Activated CD8-positive, alpha-beta T cell treated with anti-CD3 and anti-CD28 coated beads, Interleukin-2, amount 10 ng/mL, durations not matched to agents 7 days and 5 days (primary cell): ENCODE results near the gene DNAJB4. TPM values are rescaled to one million over a fixed set of nuclear protein-coding genes. Genes with fewer than 3 reads are reported as not detected.
"Not testable (repeated sequence)": the region's sequence is repeated elsewhere in the genome, so short reads cannot be mapped to it uniquely, and the experiment has no call there.

Source experiments
- ATAC-seq: fragments of 150-1000 bp; cut with Tn5 transposase; one replicate; pipeline ENCODE4 v1.10.0; 2021; ENCODE audit warnings: moderate library complexity
- CTCF ChIA-PET: fragments of 350-600 bp; sonication (Branson Sonifier 250); formaldehyde crosslinking; loops from one replicate; lab custom pipeline; 2021; ENCODE audit warnings: antibody characterized with exemption; lab: Charles Lee
- POLR2A ChIA-PET: fragments of 350-600 bp; sonication (Branson Sonifier 250); formaldehyde crosslinking; loops from one replicate; lab custom pipeline; 2021; ENCODE audit warnings: antibody characterized with exemption; lab: Charles Lee
- DNase-seq: peaks from one replicate; pipeline ENCODE4 v3.0.0-alpha.2; 2020
- H3K27ac Mint-ChIP-seq: one replicate; pipeline ENCODE4 v1.8.0; 2021; ENCODE audit warnings: mild to moderate bottlenecking, mixed read lengths
- H3K27me3 Mint-ChIP-seq: one replicate; pipeline ENCODE4 v1.8.0; 2021; ENCODE audit warnings: low read depth, mixed read lengths
- H3K36me3 Mint-ChIP-seq: one replicate; pipeline ENCODE4 v1.8.0; 2021; ENCODE audit warnings: low read depth, mixed read lengths
- H3K4me1 Mint-ChIP-seq: one replicate; pipeline ENCODE4 v1.8.0; 2021; ENCODE audit warnings: low read depth, mixed read lengths
- H3K4me3 Mint-ChIP-seq: one replicate; pipeline ENCODE4 v1.8.0; 2021; ENCODE audit warnings: mild to moderate bottlenecking, mixed read lengths
- H3K9me3 Mint-ChIP-seq: one replicate; pipeline ENCODE4 v1.8.0; 2022; ENCODE audit warnings: mixed read lengths; ENCODE audit not compliant: insufficient read depth
- total RNA-seq, 2 experiments: library from RNA; stranded (reverse); gene quantifications; one replicate each; pipeline ENCODE4 v1.2.3, GENCODE V29; 2021

The DNAJB4 gene
- total RNA-seq, 2 experiments from 2014 or later: 9.4 to 10.5 TPM

GRCh38 chr1:78007677-78008341 lies 3.1 kb downstream of the DNAJB4 start:
- Mint-ChIP-seq H3K4me3 (no peak overlapping the region), H3K4me1 (peaks cover 34% of the 10 kb centered on the region), H3K27me3 (no peaks in the 10 kb centered on the region), H3K36me3 (peaks cover 2% of the 10 kb centered on the region), H3K27ac (no peak overlapping the region), H3K9me3 (no peaks in the 10 kb centered on the region)
- POLR2A ChIA-PET: interaction anchor here (1.8 kb wide), 1 partner anchor 30 kb away, joined by 9 read pairs; the partner anchor contains the start of gene FUBP1
- no peak for DNase-seq
- ATAC-seq: no peak
- CTCF ChIA-PET: interaction anchor here (5.4 kb wide), 1 partner anchor 107 kb away, joined by 30 read pairs; no protein-coding TSS in a partner anchor

- ChIA-PET CTCF (no interaction called here), POLR2A (no interaction called here)
- DNase-seq (no peak), ATAC-seq (no peak)
- no peak overlapping the region for H3K4me3 Mint-ChIP-seq
- peaks cover 7% of the 10 kb centered on the region for H3K36me3 Mint-ChIP-seq
- no peaks in the 10 kb centered on the region for H3K9me3 Mint-ChIP-seq
- peaks cover 25% of the 10 kb centered on the region for H3K4me1 Mint-ChIP-seq
- no peak overlapping the region for H3K27ac Mint-ChIP-seq
- H3K27me3 Mint-ChIP-seq: no peaks in the 10 kb centered on the region
Measured at GRCh38 chr1:78009276-78009675, 4.5 kb downstream of the DNAJB4 start.

GRCh38 chr1:78009836-78010235 lies 5.1 kb downstream of the DNAJB4 start:
- no peak for ATAC-seq
- Mint-ChIP-seq H3K4me3 (no peak overlapping the region), H3K9me3 (no peaks in the 10 kb centered on the region), H3K4me1 (peaks cover 24% of the 10 kb centered on the region), H3K36me3 (peaks cover 6% of the 10 kb centered on the region), H3K27me3 (no peaks in the 10 kb centered on the region), H3K27ac (no peak overlapping the region)
- DNase-seq: no peak
- ChIA-PET CTCF (no interaction called here), POLR2A (no interaction called here)

- Mint-ChIP-seq H3K27me3 (no peaks in the 10 kb centered on the region), H3K9me3 (no peaks in the 10 kb centered on the region), H3K4me1 (peaks cover 23% of the 10 kb centered on the region), H3K27ac (no peak overlapping the region), H3K36me3 (peaks cover 12% of the 10 kb centered on the region), H3K4me3 (no peak overlapping the region)
- DNase-seq: no peak
- CTCF ChIA-PET: no interaction called here
- no peak for ATAC-seq
- POLR2A ChIA-PET: no interaction called here
Measured at GRCh38 chr1:78011050-78011449, 6.3 kb downstream of the DNAJB4 start.

- Mint-ChIP-seq H3K36me3 (peaks cover 14% of the 10 kb centered on the region), H3K27me3 (no peaks in the 10 kb centered on the region), H3K9me3 (no peaks in the 10 kb centered on the region), H3K27ac (no peak overlapping the region), H3K4me3 (no peak overlapping the region), H3K4me1 (no peaks in the 10 kb centered on the region)
- ChIA-PET POLR2A (no interaction called here), CTCF (interaction anchor here (1.8 kb wide), 1 partner anchor 10 kb away, joined by 6 read pairs; the partner anchor contains the start of gene DNAJB4)
- ATAC-seq (peak; percentile 39), DNase-seq (no peak)
Measured at GRCh38 chr1:78015148-78015547, 10.4 kb downstream of the DNAJB4 start.

GRCh38 chr1:78019024-78019423 lies 14.3 kb downstream of the DNAJB4 start:
- DNase-seq: no peak
- H3K4me3 Mint-ChIP-seq: no peak overlapping the region
- H3K27me3 Mint-ChIP-seq: no peaks in the 10 kb centered on the region
- H3K27ac Mint-ChIP-seq: no peak overlapping the region
- H3K4me1 Mint-ChIP-seq: no peaks in the 10 kb centered on the region
- peaks cover 9% of the 10 kb centered on the region for H3K36me3 Mint-ChIP-seq
- CTCF ChIA-PET: interaction anchor here (1.3 kb wide), 1 partner anchor 15 kb away, joined by 4 read pairs; the partner anchor contains the start of gene DNAJB4
- POLR2A ChIA-PET: interaction anchor here (1.1 kb wide), 1 partner anchor 15 kb away, joined by 4 read pairs; no protein-coding TSS in a partner anchor
- H3K9me3 Mint-ChIP-seq: no peaks in the 10 kb centered on the region
- ATAC-seq: no peak

GRCh38 chr1:78021134-78021533 lies 16.4 kb downstream of the DNAJB4 start:
- H3K27ac Mint-ChIP-seq, ATAC-seq, H3K9me3 Mint-ChIP-seq, H3K27me3 Mint-ChIP-seq, DNase-seq, H3K4me1 Mint-ChIP-seq, POLR2A ChIA-PET, CTCF ChIA-PET, H3K4me3 Mint-ChIP-seq, H3K36me3 Mint-ChIP-seq: not testable (repeated sequence)

- CTCF ChIA-PET: no interaction called here
- no peaks in the 10 kb centered on the region for H3K36me3 Mint-ChIP-seq
Measured at GRCh38 chr1:78029793-78030192, 25.1 kb downstream of the DNAJB4 start.

GRCh38 chr1:78032996-78033796 lies 28.5 kb downstream of the DNAJB4 start:
- POLR2A ChIA-PET: interaction anchor here (1.0 kb wide), 1 partner anchor 29 kb away, joined by 5 read pairs; the partner anchor contains the start of gene DNAJB4
- peaks cover 9% of the 10 kb centered on the region for H3K27me3 Mint-ChIP-seq
- CTCF ChIA-PET: interaction anchor here (0.7 to 1.1 kb wide), 2 partner anchors 10 to 15 kb away, joined by 3 to 4 read pairs; no protein-coding TSS in a partner anchor

More at GRCh38 chr1:78029793-78030192, 25.1 kb downstream of the DNAJB4 start:
- no peak for ATAC-seq
- Mint-ChIP-seq H3K27me3 (peaks cover 5% of the 10 kb centered on the region), H3K4me3 (no peak overlapping the region), H3K9me3 (no peaks in the 10 kb centered on the region), H3K27ac (no peak overlapping the region), H3K4me1 (no peaks in the 10 kb centered on the region)
- DNase-seq: no peak
- POLR2A ChIA-PET: no interaction called here

GRCh38 chr1:78033797-78034172 lies 29.0 kb downstream of the DNAJB4 start:
- CTCF ChIA-PET: interaction anchor here (0.7 kb wide), 1 partner anchor 16 kb away, joined by 3 read pairs; no protein-coding TSS in a partner anchor

More at GRCh38 chr1:78032996-78033796, 28.5 kb downstream of the DNAJB4 start:
- no peak for DNase-seq
- Mint-ChIP-seq H3K4me3 (no peak overlapping the region), H3K4me1 (no peaks in the 10 kb centered on the region), H3K36me3 (no peaks in the 10 kb centered on the region), H3K27ac (no peak overlapping the region), H3K9me3 (no peaks in the 10 kb centered on the region)
- no peak for ATAC-seq

GRCh38 chr1:78035121-78035520 lies 30.4 kb downstream of the DNAJB4 start:
- no peak overlapping the region for H3K4me3 Mint-ChIP-seq
- no peaks in the 10 kb centered on the region for H3K36me3 Mint-ChIP-seq
- H3K9me3 Mint-ChIP-seq: no peaks in the 10 kb centered on the region
- POLR2A ChIA-PET: no interaction called here
- H3K27me3 Mint-ChIP-seq: peaks cover 9% of the 10 kb centered on the region
- H3K27ac Mint-ChIP-seq: no peak overlapping the region
- CTCF ChIA-PET: no interaction called here
- ATAC-seq: no peak
- no peaks in the 10 kb centered on the region for H3K4me1 Mint-ChIP-seq
- no peak for DNase-seq

More at GRCh38 chr1:78033797-78034172, 29.0 kb downstream of the DNAJB4 start:
- H3K36me3 Mint-ChIP-seq: no peaks in the 10 kb centered on the region
- H3K4me3 Mint-ChIP-seq: no peak overlapping the region
- no peak overlapping the region for H3K27ac Mint-ChIP-seq
- H3K27me3 Mint-ChIP-seq: peaks cover 9% of the 10 kb centered on the region
- POLR2A ChIA-PET: interaction anchor here (1.0 kb wide), 1 partner anchor 29 kb away, joined by 5 read pairs; the partner anchor contains the start of gene DNAJB4
- H3K4me1 Mint-ChIP-seq: no peaks in the 10 kb centered on the region
- DNase-seq (no peak), ATAC-seq (no peak)
- H3K9me3 Mint-ChIP-seq: no peaks in the 10 kb centered on the region
